ENCODE data around the gene KASH5. TPM values are rescaled to one million over a fixed set of nuclear protein-coding genes. Genes with fewer than 3 reads are reported as not detected.

The KASH5 gene
- total and polyA plus RNA-seq, 2 of the 4 experiments (the other 2 are of a cell fraction), result not detected

DNA sequence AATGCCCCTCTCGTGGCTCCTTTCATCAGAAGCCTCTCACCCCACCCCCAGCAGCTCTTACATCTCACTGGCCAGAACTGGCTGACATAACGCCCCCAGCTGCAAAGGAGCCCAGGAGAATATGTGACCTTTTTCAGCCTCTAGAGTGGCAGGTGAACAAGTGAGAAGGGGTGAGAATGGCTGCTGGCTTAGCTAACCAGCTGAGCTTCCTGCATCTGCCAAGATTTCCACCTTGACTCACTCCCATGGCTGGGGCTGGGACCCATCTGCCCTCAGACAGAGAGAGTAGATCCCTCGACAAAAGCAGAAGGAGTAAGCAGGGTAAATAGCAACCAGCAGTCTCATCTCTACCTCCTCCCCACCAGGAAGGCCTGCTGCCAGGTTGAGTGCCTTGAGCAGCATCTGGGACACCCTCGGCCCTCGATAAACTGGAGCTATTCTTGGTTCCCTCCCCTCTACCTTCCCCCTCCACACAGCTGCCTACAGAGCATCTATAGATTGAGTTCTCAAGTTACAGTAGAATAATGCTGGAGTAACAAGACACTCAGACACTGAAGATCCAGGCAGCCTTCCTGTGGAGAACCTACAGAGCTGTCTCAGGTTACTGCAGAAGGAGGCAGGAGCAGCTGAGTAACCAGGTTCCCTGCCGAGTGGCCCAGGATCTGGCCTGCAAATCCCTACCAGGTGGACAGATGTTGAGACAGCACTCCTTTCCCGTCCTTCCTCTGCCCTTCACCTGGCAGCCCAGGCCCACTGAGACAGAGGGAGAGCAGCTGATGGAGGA, 15.5 kb downstream of the KASH5 start:
- Histone ChIP-seq H2BK120ac (ENCODE audit: low read depth, low read length) (no peak overlapping the region), H3K18ac (ENCODE audit: low read depth, low read length) (no peak overlapping the region), H4K8ac (ENCODE audit: low read depth in 2 of 2, low read length in 2 of 2) (no peak overlapping the region), H3K23ac (ENCODE audit: low read depth, low read length) (no peak overlapping the region), H2AFZ (replicated peaks; ENCODE audit: low read length, poor library complexity) (no peak overlapping the region), H3K4ac (ENCODE audit: low read depth, low read length) (no peak overlapping the region), H3K9me3 (ENCODE audit: control insufficient read depth, insufficient read depth, low read length) (no peaks in the 10 kb centered on the region), H3K9me1 (ENCODE audit: insufficient read depth, low read length) (no peaks in the 10 kb centered on the region), H2BK5ac (ENCODE audit: low read depth, low read length, poor library complexity, severe bottlenecking) (no peak overlapping the region), H3K27me3 (ENCODE audit: control insufficient read depth, insufficient read depth, low read length) (peaks cover 38% of the 10 kb centered on the region), H3K27ac (ENCODE audit: insufficient read depth, low read length) (no peak overlapping the region), H4K91ac (ENCODE audit: insufficient read depth, low read depth, low read length) (no peak overlapping the region), H3K56ac (ENCODE audit: extremely low read depth, insufficient read depth, low read length) (no peak overlapping the region), H2BK20ac (ENCODE audit: low read depth, low read length) (no peak overlapping the region), H3K79me1 (ENCODE audit: low read depth in 1 of 2, low read length in 2 of 2) (no peaks in the 10 kb centered on the region), H2BK15ac (ENCODE audit: low read depth, low read length) (no peak overlapping the region), H2AK9ac (replicated peaks; ENCODE audit: low read depth, low read length, poor library complexity) (no peak overlapping the region), H3K14ac (replicated peaks; ENCODE audit: low read depth, low read length) (no peak overlapping the region), H3K4me3 (ENCODE audit: insufficient read depth, low read depth, low read length) (no peak overlapping the region), H3K4me1 (ENCODE audit: control insufficient read depth, insufficient read depth, low read length) (peaks cover 6% of the 10 kb centered on the region; the same call in 1 of the 2 replicates), H2AK5ac (ENCODE audit: low read depth, low read length) (no peak overlapping the region), H4K20me1 (ENCODE audit: insufficient read depth, low read length) (no peaks in the 10 kb centered on the region), H3K36me3 (ENCODE audit: control insufficient read depth, insufficient read depth, low read length) (no peaks in the 10 kb centered on the region), H3K4me2 (ENCODE audit: low read depth, low read length) (no peak overlapping the region), H4K5ac (ENCODE audit: low read depth, low read length) (no peak overlapping the region), H3K9ac (ENCODE audit: low read depth, low read length) (no peak overlapping the region)
- BruUV-seq (replicated peaks), result no TSS peak
- intact Hi-C loops (cut with micrococcal nuclease) (no loop called here), dilution Hi-C loops (cut with HindIII; ENCODE audit: low sequenced_read_pairs, unreplicated experiment) (no loop called here), in situ Hi-C loops (cut with MboI; ENCODE audit: low sequenced_read_pairs) (no loop called here)
- peak; percentile 33 for DNase-seq
- ATAC-seq (ENCODE audit: low read depth), result peak; percentile 48
- no CpG with 5 or more reads among the region's 7 CpGs for WGBS, 2 experiments (ENCODE audit: extremely low coverage in 2 of 2, insufficient read length in 1 of 2)
- TF ChIP-seq RAD21 (IDR thresholded peaks at IDR 0.05; ENCODE audit: low read length), result no peak
- no peak for TF ChIP-seq SMC3 (IDR thresholded peaks at IDR 0.05; ENCODE audit: low read depth, low read length)
- no peak for TF ChIP-seq NFE2L2 (IDR thresholded peaks at IDR 0.05; ENCODE audit: low read depth, low read length)
- TF ChIP-seq, protein P1, sequence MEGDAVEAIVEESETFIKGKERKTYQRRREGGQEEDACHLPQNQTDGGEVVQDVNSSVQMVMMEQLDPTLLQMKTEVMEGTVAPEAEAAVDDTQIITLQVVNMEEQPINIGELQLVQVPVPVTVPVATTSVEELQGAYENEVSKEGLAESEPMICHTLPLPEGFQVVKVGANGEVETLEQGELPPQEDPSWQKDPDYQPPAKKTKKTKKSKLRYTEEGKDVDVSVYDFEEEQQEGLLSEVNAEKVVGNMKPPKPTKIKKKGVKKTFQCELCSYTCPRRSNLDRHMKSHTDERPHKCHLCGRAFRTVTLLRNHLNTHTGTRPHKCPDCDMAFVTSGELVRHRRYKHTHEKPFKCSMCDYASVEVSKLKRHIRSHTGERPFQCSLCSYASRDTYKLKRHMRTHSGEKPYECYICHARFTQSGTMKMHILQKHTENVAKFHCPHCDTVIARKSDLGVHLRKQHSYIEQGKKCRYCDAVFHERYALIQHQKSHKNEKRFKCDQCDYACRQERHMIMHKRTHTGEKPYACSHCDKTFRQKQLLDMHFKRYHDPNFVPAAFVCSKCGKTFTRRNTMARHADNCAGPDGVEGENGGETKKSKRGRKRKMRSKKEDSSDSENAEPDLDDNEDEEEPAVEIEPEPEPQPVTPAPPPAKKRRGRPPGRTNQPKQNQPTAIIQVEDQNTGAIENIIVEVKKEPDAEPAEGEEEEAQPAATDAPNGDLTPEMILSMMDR (conservative IDR thresholded peaks at IDR 0.05; ENCODE audit: low read depth, low read length), result no peak
- TF ChIP-seq FOS (IDR thresholded peaks at IDR 0.05; ENCODE audit: low read depth, low read length), result no peak
- TF ChIP-seq MXI1 (IDR thresholded peaks at IDR 0.05; ENCODE audit: borderline replicate concordance, low read depth, low read length), result no peak
- no peak for TF ChIP-seq BHLHE40 (IDR thresholded peaks at IDR 0.05; ENCODE audit: low read depth, low read length)
- TF ChIP-seq POLR2A (IDR thresholded peaks at IDR 0.05; ENCODE audit: low read depth, low read length), result no peak
- TF ChIP-seq, protein P2, sequence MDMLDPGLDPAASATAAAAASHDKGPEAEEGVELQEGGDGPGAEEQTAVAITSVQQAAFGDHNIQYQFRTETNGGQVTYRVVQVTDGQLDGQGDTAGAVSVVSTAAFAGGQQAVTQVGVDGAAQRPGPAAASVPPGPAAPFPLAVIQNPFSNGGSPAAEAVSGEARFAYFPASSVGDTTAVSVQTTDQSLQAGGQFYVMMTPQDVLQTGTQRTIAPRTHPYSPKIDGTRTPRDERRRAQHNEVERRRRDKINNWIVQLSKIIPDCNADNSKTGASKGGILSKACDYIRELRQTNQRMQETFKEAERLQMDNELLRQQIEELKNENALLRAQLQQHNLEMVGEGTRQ (IDR thresholded peaks at IDR 0.05; ENCODE audit: low read depth, low read length), result no peak
- no peak for TF ChIP-seq MAZ (IDR thresholded peaks at IDR 0.05; ENCODE audit: borderline replicate concordance, low read depth, low read length)
- TF ChIP-seq CEBPB (IDR thresholded peaks at IDR 0.05; ENCODE audit: low read depth, low read length), result no peak
- no peak for TF ChIP-seq MAFK (IDR thresholded peaks at IDR 0.05; ENCODE audit: low read depth, low read length)
- TF ChIP-seq CHD1 (IDR thresholded peaks at IDR 0.05; ENCODE audit: low read depth, low read length), result no peak
- no peak for TF ChIP-seq RCOR1 (IDR thresholded peaks at IDR 0.05; ENCODE audit: insufficient replicate concordance, low read length)
- no peak for TF ChIP-seq RFX5 (IDR thresholded peaks at IDR 0.05; ENCODE audit: low read depth, low read length)
- TF ChIP-seq, protein P3, sequence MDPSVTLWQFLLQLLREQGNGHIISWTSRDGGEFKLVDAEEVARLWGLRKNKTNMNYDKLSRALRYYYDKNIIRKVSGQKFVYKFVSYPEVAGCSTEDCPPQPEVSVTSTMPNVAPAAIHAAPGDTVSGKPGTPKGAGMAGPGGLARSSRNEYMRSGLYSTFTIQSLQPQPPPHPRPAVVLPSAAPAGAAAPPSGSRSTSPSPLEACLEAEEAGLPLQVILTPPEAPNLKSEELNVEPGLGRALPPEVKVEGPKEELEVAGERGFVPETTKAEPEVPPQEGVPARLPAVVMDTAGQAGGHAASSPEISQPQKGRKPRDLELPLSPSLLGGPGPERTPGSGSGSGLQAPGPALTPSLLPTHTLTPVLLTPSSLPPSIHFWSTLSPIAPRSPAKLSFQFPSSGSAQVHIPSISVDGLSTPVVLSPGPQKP (IDR thresholded peaks at IDR 0.05; ENCODE audit: borderline replicate concordance, low read depth, low read length), result no peak
- CTCF ChIA-PET, result no interaction called here
- POLR2A ChIA-PET (ENCODE audit: unreplicated experiment), result no interaction called here

Data from IMR-90 (cell line).